Endothelial cell of umbilical vein (primary cell): Measurements from ENCODE around the gene RPL13. TPM values are rescaled to one million over a fixed set of nuclear protein-coding genes. Genes with fewer than 3 reads are reported as not detected.

Experiments
- BruUV-seq: library from RNA; stranded (reverse); fragments of 400-500 nt; replicated peaks from 2 replicates; lab custom pipeline; 2021; lab: Mats Ljungman, UMichigan
- CTCF ChIA-PET: fragments of 300-600, 350-600 bp; sonication (Branson Sonifier 250); formaldehyde crosslinking; loops from one replicate; lab custom pipeline; 2021; ENCODE audit warnings: antibody characterized with exemption, inconsistent platforms; lab: Charles Lee
- POLR2A ChIA-PET: fragments of 300-600, 350-600 bp; sonication (Branson Sonifier 250); formaldehyde crosslinking; loops from one replicate; lab custom pipeline; 2021; ENCODE audit warnings: antibody characterized with exemption, inconsistent platforms; lab: Charles Lee
- DNase-seq: peaks from one replicate; pipeline ENCODE4 v3.0.0-alpha.2; 2011; ENCODE audit warnings: low read depth, low spot score
- FAIRE-seq: peaks from 2 replicates; lab custom pipeline; 2011; peaks lifted over from hg19 to GRCh38; lab: Jason Lieb, UNC
- H2AFZ ChIP-seq: 2 replicates; pipeline ENCODE4 v1.6.0; 2012; ENCODE audit warnings: low read depth, low read length, control low read depth, inconsistent platforms
- H3K27ac ChIP-seq: 2 replicates; pipeline ENCODE4 v1.5.1; 2011; ENCODE audit warnings: low read depth, mild to moderate bottlenecking, control low read depth, low read length, moderate library complexity; ENCODE audit not compliant: insufficient read depth
- H3K27me3 ChIP-seq, 2 experiments: 2 replicates each; pipeline versions ENCODE4 v1.6.0 to v1.6.1; 2011; ENCODE audit warnings: low read length in 2 of 2, mixed read lengths in 1 of 2; ENCODE audit not compliant: control insufficient read depth in 2 of 2, insufficient read depth in 2 of 2
- H3K36me3 ChIP-seq, 2 experiments: 2 replicates in 1 of 2; 3 replicates in 1 of 2; pipeline ENCODE4 v1.5.1; 2011; ENCODE audit warnings: low read length in 2 of 2, mild to moderate bottlenecking in 1 of 2, moderate library complexity in 1 of 2; ENCODE audit not compliant: control insufficient read depth in 2 of 2, insufficient read depth in 2 of 2; ENCODE audit errors: extremely low read depth in 1 of 2
- H3K4me1 ChIP-seq: 3 replicates; pipeline ENCODE4 v1.5.1; 2011; ENCODE audit warnings: mild to moderate bottlenecking, low read length; ENCODE audit not compliant: control insufficient read depth, insufficient read depth; ENCODE audit errors: extremely low read depth
- H3K4me2 ChIP-seq: 2 replicates; pipeline ENCODE4 v1.6.1; 2011; ENCODE audit warnings: low read length, control low read depth, mixed read lengths; ENCODE audit not compliant: insufficient read depth
- H3K4me3 ChIP-seq, 3 experiments: fragments of 200-600 bp in 1 of 3; sonication (generic), shearing (Covaris generic) in 1 of 3; replicated peaks in 1 of 3; 2 replicates each; pipeline ENCODE4 v1.5.1; 2011 to 2016; ENCODE audit warnings: control low read depth in 3 of 3, low read length in 3 of 3, mild to moderate bottlenecking in 2 of 3, inconsistent platforms in 1 of 3, low read depth in 1 of 3, moderate library complexity in 1 of 3; ENCODE audit not compliant: insufficient read depth in 1 of 3
- H3K79me2 ChIP-seq: 2 replicates; pipeline ENCODE4 v1.6.0; 2012; ENCODE audit warnings: low read length, inconsistent platforms; ENCODE audit not compliant: control insufficient read depth, insufficient read depth
- H3K9ac ChIP-seq: replicated peaks from 2 replicates; pipeline ENCODE3; 2011; ENCODE audit warnings: low read length, control low read depth; ENCODE audit not compliant: insufficient read depth; ENCODE audit errors: extremely low read depth
- H3K9me1 ChIP-seq: replicated peaks from 3 replicates; pipeline ENCODE4 v1.6.0; 2011; ENCODE audit warnings: mild to moderate bottlenecking, low read length; ENCODE audit not compliant: control insufficient read depth, insufficient read depth; ENCODE audit errors: extremely low read depth
- H3K9me3 ChIP-seq: replicated peaks from 2 replicates; pipeline ENCODE4 v1.5.1; 2012; ENCODE audit warnings: low read length, inconsistent platforms; ENCODE audit not compliant: control insufficient read depth, insufficient read depth
- H4K20me1 ChIP-seq: replicated peaks from 2 replicates; pipeline ENCODE3; 2011; ENCODE audit warnings: mild to moderate bottlenecking, low read length; ENCODE audit not compliant: control insufficient read depth, insufficient read depth; ENCODE audit errors: extremely low read depth
- FOS ChIP-seq: IDR thresholded peaks from 2 replicates; pipeline ENCODE4 v1.6.1; 2011; ENCODE audit warnings: mild to moderate bottlenecking, low read length, moderate library complexity, borderline replicate concordance; ENCODE audit not compliant: insufficient read depth
- GATA2 ChIP-seq: IDR thresholded peaks from 2 replicates; pipeline ENCODE4 v1.7.0; 2011; ENCODE audit warnings: low read depth, mild to moderate bottlenecking, moderate library complexity, mixed read lengths, low read length; ENCODE audit not compliant: insufficient read length, insufficient read depth
- JUN ChIP-seq: IDR thresholded peaks from 2 replicates; pipeline ENCODE4 v1.6.1; 2011; ENCODE audit warnings: borderline replicate concordance, low read depth; ENCODE audit not compliant: insufficient read length, insufficient read depth
- dilution Hi-C: fragments of 300-500 bp; cut with MboI; formaldehyde crosslinking; loops from one replicate; pipeline ENCODE4 v1.15.0; 2019; ENCODE audit warnings: low sequenced_read_pairs; ENCODE audit not compliant: extremely low pct_ligation_motif_present
- intact Hi-C: fragments of 100-400 bp; cut with micrococcal nuclease; formaldehyde crosslinking; loops from one replicate; pipeline ENCODE4 v1.10.0; 2022
- polyA plus RNA-seq, 4 experiments: library from polyadenylated mRNA; depleted of rRNA in 3 of 4; stranded (reverse) in 3 of 4; unstranded in 1 of 4; fragments of >200 nt; gene quantifications; 2 replicates each; pipeline versions ENCODE4 v1.2.1 to v1.2.3, GENCODE V29; 2011 to 2012; ENCODE audit warnings: missing spikeins in 1 of 4
- total RNA-seq: library from RNA; stranded (reverse); gene quantifications from 2 replicates; pipeline ENCODE4 v1.2.3, GENCODE V29; 2021
- TF ChIP-seq, protein P1 (sequence below): IDR thresholded peaks from 2 replicates; pipeline ENCODE4 v1.6.1; 2011; ENCODE audit not compliant: insufficient read depth, insufficient read length
- TF ChIP-seq, protein P2 (sequence below), 2 donors: IDR thresholded peaks; 1 replicate in 1 of 2; 2 replicates in 1 of 2; pipeline ENCODE4 v1.5.1; 2011; ENCODE audit warnings: low read length in 2 of 2, mild to moderate bottlenecking in 2 of 2, moderate library complexity in 2 of 2, control low read depth in 1 of 2, inconsistent platforms in 1 of 2, low read depth in 1 of 2; ENCODE audit not compliant: insufficient read depth in 1 of 2; ENCODE audit errors: extremely low read depth in 1 of 2

The RPL13 gene
- total and polyA plus RNA-seq, 2 donors (not counting 3 experiments of a cell fraction or from before 2014, with no cell fraction given) = 1,463 to 5,670 TPM

DNA sequence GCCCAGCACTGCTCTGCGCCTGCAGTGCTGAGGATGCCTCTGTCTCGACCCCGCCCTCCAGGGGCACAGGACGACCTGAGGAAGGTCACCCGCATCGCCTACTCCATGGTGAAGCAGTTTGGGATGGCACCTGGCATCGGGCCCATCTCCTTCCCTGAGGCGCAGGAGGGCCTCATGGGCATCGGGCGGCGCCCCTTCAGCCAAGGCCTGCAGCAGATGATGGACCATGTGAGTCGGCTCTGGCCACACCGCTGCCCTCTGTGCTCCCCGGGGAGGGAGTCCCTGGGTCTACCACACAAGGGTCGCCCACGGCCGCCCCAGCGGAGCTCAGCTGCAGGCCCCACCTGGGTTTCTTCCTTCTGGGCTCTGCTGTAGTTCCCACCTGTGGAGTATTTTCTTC is 6.7 kb upstream of the RPL13 start:
- FAIRE-seq (no peak), DNase-seq (no peak)
- no peaks in the 10 kb centered on the region for H4K20me1 ChIP-seq
- no peak overlapping the region for H3K27ac ChIP-seq
- H3K36me3 ChIP-seq = peaks cover 2 to 30% of the 10 kb centered on the region in 2 experiments
- H3K4me2 ChIP-seq = no peak overlapping the region
- H3K4me1 ChIP-seq = peaks cover 3% of the 10 kb centered on the region
- no peak overlapping the region for H2AFZ ChIP-seq
- no TSS peak for BruUV-seq
- intact Hi-C loops (no loop called here), dilution Hi-C loops (no loop called here)
- H3K79me2 ChIP-seq = no peaks in the 10 kb centered on the region
- H3K9ac ChIP-seq = no peak overlapping the region
- no peak overlapping the region for H3K4me3 ChIP-seq
- no peaks in the 10 kb centered on the region for H3K9me1 ChIP-seq
- POLR2A ChIA-PET = no interaction called here
- no peaks in the 10 kb centered on the region for H3K9me3 ChIP-seq
- TF ChIP-seq, protein P1, sequence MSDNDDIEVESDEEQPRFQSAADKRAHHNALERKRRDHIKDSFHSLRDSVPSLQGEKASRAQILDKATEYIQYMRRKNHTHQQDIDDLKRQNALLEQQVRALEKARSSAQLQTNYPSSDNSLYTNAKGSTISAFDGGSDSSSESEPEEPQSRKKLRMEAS = no peak
- TF ChIP-seq FOS (no peak), JUN (no peak)
- TF ChIP-seq, protein P2, sequence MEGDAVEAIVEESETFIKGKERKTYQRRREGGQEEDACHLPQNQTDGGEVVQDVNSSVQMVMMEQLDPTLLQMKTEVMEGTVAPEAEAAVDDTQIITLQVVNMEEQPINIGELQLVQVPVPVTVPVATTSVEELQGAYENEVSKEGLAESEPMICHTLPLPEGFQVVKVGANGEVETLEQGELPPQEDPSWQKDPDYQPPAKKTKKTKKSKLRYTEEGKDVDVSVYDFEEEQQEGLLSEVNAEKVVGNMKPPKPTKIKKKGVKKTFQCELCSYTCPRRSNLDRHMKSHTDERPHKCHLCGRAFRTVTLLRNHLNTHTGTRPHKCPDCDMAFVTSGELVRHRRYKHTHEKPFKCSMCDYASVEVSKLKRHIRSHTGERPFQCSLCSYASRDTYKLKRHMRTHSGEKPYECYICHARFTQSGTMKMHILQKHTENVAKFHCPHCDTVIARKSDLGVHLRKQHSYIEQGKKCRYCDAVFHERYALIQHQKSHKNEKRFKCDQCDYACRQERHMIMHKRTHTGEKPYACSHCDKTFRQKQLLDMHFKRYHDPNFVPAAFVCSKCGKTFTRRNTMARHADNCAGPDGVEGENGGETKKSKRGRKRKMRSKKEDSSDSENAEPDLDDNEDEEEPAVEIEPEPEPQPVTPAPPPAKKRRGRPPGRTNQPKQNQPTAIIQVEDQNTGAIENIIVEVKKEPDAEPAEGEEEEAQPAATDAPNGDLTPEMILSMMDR (IDR thresholded peaks at IDR 0.05; ENCODE audit: extremely low read depth in 1 of 2, insufficient read depth in 1 of 2, low read depth in 1 of 2, low read length in 2 of 2) = no peak
- no peaks in the 10 kb centered on the region for H3K27me3 ChIP-seq
- CTCF ChIA-PET = no interaction called here

DNA sequence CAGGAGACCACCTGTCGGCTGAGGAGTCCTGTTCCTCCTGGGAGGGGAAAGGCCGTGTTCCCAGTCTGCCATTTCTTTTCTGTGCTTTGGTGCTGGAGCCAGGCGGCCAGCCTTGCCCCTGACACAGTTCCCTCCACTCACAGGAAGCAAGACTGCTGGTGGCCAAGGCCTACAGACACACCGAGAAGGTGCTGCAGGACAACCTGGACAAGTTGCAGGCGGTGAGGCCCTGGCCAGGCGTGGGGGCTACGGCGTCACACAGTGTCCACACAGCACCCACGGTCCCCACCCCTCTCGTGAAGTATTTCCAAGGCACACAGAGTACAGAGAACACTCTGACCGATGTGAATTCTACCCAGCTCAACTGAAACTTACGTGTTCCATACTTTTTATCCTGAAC is 6.1 kb upstream of the RPL13 start:
- no peak overlapping the region for H3K9ac ChIP-seq
- no peaks in the 10 kb centered on the region for H3K9me3 ChIP-seq
- peaks cover 2 to 28% of the 10 kb centered on the region in 2 experiments for H3K36me3 ChIP-seq
- H3K4me2 ChIP-seq = no peak overlapping the region
- CTCF ChIA-PET = no interaction called here
- H3K79me2 ChIP-seq = no peaks in the 10 kb centered on the region
- no peaks in the 10 kb centered on the region for H3K9me1 ChIP-seq
- H3K4me3 ChIP-seq = no peak overlapping the region
- no peak for TF ChIP-seq GATA2
- no peak overlapping the region for H2AFZ ChIP-seq
- no peak overlapping the region for H3K27ac ChIP-seq
- dilution Hi-C loops (no loop called here), intact Hi-C loops (no loop called here)
- POLR2A ChIA-PET = no interaction called here
- no peak for DNase-seq
- no peaks in the 10 kb centered on the region for H4K20me1 ChIP-seq
- BruUV-seq = no TSS peak
- H3K4me1 ChIP-seq = peaks cover 3% of the 10 kb centered on the region
- no peak for FAIRE-seq
- H3K27me3 ChIP-seq = no peaks in the 10 kb centered on the region
